Breast epithelium (tissue), 4 donors: ENCODE results near the gene DBH. TPM values are rescaled to one million over a fixed set of nuclear protein-coding genes. Genes with fewer than 3 reads are reported as not detected.

Experiments used
- DNase-seq, 2 donors: peaks; one replicate each; pipeline ENCODE4 v3.0.0-alpha.2; 2019; ENCODE audit warnings: low spot score in 2 of 2
- H3K27ac ChIP-seq, 2 donors: fragments of 200-600 bp; sonication (generic) in 1 of 2; one replicate each; pipeline ENCODE4 v1.5.1; 2016 to 2019; ENCODE audit warnings: mild to moderate bottlenecking in 1 of 2
- H3K27me3 ChIP-seq, 2 donors: fragments of 200-600 bp; sonication (generic) in 1 of 2; one replicate each; pipeline versions ENCODE4 v1.5.1 to v1.6.0; 2017 to 2019; ENCODE audit warnings: control low read depth in 1 of 2, mild to moderate bottlenecking in 1 of 2
- H3K36me3 ChIP-seq: fragments of 200-600 bp; one replicate; pipeline ENCODE4 v1.5.1; 2019
- H3K4me1 ChIP-seq, 2 donors: fragments of 200-600 bp; sonication (generic); one replicate each; pipeline ENCODE4 v1.5.1; 2016 to 2019; ENCODE audit warnings: control low read depth in 1 of 2
- H3K4me3 ChIP-seq, 3 donors: fragments of 200-600 bp; sonication (generic); 1 replicate in 2 of 3; 2 replicates in 1 of 3; pipeline ENCODE4 v1.5.1; 2016 to 2019; ENCODE audit warnings: mild to moderate bottlenecking in 3 of 3, moderate library complexity in 2 of 3
- H3K9me3 ChIP-seq, 2 donors: fragments of 200-600 bp; sonication (generic) in 1 of 2; one replicate each; pipeline ENCODE4 v1.5.1; 2016 to 2019; ENCODE audit warnings: control low read depth in 1 of 2
- POLR2A ChIP-seq: fragments of 450-650 bp; IDR thresholded peaks from one replicate; pipeline ENCODE4 v1.6.1; 2016; ENCODE audit warnings: antibody characterized with exemption, mild to moderate bottlenecking, moderate library complexity
- POLR2AphosphoS5 ChIP-seq, 3 donors: sonication (generic); formaldehyde crosslinking; IDR thresholded peaks; one replicate each; pipeline ENCODE4 v1.6.1; 2017; ENCODE audit warnings: antibody characterized with exemption in 3 of 3
- intact Hi-C: fragments of 100-400 bp; cut with DNase I; formaldehyde crosslinking; loops from one replicate; pipeline ENCODE4 v1.15.1; 2023; ENCODE audit warnings: low total_unique reads
- total RNA-seq, 3 donors: library from RNA; depleted of rRNA; stranded (reverse); fragments of >200 nt; gene quantifications; one replicate each; pipeline ENCODE4 v1.1.0, GENCODE V29; 2016
- TF ChIP-seq, protein P1 (sequence below), 3 donors: fragments of 450-650 bp; IDR thresholded peaks; one replicate each; pipeline ENCODE4 v1.5.1; 2016 to 2017; ENCODE audit warnings: antibody characterized with exemption in 3 of 3, mild to moderate bottlenecking in 3 of 3, moderate library complexity in 3 of 3

The DBH gene
- total RNA-seq, 3 donors from 2014 or later, result not detected

DNA sequence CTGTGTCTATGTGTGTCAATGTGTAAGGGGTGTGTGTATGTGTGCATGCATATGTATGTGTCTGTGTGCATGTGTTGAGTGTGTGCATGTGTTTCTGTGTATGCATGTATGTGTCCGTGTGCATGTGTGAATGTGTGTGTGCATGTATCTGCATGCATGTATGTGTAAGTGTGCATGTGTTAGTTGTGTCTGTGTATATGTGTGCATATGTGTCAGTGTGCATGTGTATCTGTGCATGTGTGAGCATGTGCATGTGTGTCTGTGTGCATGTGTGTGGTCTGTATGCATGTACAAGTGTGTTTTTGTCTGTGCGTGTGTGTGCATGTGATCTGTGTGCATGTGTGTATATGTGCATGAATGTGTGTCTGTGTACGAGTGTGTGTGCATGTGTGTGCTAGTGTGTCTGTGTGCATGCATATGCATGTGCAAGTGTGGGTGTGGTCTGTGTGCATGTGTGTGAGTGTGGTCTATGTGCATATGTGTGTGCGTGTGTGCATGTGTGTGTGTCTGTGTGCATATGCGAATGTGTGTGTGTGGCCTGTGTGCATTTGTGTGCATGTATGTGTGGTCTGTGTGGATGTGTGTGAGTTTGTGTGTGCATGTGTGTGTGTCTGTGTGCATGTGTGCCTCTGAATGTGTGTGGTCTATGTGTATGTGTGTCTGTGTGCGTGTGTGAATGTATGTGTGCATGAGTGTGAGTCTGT, 36.5 kb upstream of the DBH start:
- DNase-seq, result no peak
- Histone ChIP-seq H3K36me3 (no peaks in the 10 kb centered on the region), H3K27me3 (peaks cover 0 to 34% of the 10 kb centered on the region in 2 donors), H3K4me1 (no peaks in the 10 kb centered on the region), H3K9me3 (peaks cover 23 to 29% of the 10 kb centered on the region in 2 donors), H3K27ac (no peak overlapping the region), H3K4me3 (no peak overlapping the region)
- TF ChIP-seq POLR2AphosphoS5 (IDR thresholded peaks at IDR 0.05) (no peak), POLR2A (no peak)
- TF ChIP-seq, protein P1, sequence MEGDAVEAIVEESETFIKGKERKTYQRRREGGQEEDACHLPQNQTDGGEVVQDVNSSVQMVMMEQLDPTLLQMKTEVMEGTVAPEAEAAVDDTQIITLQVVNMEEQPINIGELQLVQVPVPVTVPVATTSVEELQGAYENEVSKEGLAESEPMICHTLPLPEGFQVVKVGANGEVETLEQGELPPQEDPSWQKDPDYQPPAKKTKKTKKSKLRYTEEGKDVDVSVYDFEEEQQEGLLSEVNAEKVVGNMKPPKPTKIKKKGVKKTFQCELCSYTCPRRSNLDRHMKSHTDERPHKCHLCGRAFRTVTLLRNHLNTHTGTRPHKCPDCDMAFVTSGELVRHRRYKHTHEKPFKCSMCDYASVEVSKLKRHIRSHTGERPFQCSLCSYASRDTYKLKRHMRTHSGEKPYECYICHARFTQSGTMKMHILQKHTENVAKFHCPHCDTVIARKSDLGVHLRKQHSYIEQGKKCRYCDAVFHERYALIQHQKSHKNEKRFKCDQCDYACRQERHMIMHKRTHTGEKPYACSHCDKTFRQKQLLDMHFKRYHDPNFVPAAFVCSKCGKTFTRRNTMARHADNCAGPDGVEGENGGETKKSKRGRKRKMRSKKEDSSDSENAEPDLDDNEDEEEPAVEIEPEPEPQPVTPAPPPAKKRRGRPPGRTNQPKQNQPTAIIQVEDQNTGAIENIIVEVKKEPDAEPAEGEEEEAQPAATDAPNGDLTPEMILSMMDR (IDR thresholded peaks at IDR 0.05), result no peak
- intact Hi-C loops, result loop anchor here (2.0 kb wide), 1 partner anchor 55 kb away; no protein-coding TSS in a partner anchor

DNA sequence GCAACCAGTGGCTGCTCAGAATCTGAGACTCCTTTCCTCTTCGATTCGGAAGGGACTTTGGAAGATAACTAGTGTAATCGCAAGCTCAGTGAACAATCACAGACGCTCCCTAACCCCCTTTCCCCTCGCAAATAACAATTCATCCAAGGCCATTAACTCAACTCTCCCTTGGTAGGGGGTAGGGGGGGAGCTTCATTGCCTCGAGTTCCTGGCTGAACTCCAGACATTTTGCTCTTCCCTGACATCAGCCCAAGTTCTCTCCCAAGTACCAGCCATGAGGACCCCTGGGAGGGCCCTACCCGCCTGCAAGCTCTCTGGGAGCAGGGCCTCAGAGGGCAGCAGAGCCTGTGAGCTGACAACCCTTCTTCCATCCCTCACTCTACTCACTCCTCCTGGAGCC, 35.4 kb upstream of the DBH start:
- DNase-seq, result no peak
- Histone ChIP-seq H3K27ac (no peak overlapping the region), H3K27me3 (peaks cover 0 to 41% of the 10 kb centered on the region in 2 donors), H3K4me1 (no peaks in the 10 kb centered on the region), H3K36me3 (no peaks in the 10 kb centered on the region), H3K4me3 (no peak overlapping the region), H3K9me3 (peaks cover 23 to 29% of the 10 kb centered on the region in 2 donors)
- TF ChIP-seq POLR2A, result no peak
- TF ChIP-seq, protein P1 (IDR thresholded peaks at IDR 0.05), result no peak
- no peak for TF ChIP-seq POLR2AphosphoS5 (IDR thresholded peaks at IDR 0.05)
- intact Hi-C loops, result no loop called here

DNA sequence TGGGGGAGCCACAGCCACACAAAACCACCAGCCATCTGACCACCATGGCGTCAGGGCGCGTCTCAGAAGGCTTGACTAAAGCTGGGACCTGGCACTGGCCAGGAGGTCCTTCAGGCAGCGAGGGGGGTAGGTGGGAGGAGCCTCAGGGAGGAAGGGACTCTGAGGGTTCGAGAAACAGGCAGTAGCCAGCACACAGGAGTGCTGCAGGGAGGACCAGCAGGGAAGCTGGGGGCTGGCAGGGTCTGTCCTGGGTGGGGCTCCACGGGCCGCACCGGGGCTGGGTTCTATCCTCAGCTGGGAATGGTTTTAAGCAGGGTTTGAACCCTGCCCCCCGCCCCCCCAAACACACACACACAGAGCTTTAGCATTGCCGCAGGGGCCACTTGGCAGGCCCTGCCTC, 34.4 kb upstream of the DBH start:
- peaks cover 18 to 24% of the 10 kb centered on the region in 2 donors for H3K9me3 ChIP-seq
- H3K27me3 ChIP-seq, result peaks cover 0 to 48% of the 10 kb centered on the region in 2 donors
- H3K36me3 ChIP-seq, result no peaks in the 10 kb centered on the region
- H3K27ac ChIP-seq, result no peak overlapping the region
- H3K4me1 ChIP-seq, result no peaks in the 10 kb centered on the region
- intact Hi-C loops, result no loop called here
- TF ChIP-seq POLR2A, result no peak
- TF ChIP-seq, protein P1 (IDR thresholded peaks at IDR 0.05), result no peak
- TF ChIP-seq POLR2AphosphoS5 (IDR thresholded peaks at IDR 0.05), result no peak
- no peak for DNase-seq
- H3K4me3 ChIP-seq, result no peak overlapping the region

DNA sequence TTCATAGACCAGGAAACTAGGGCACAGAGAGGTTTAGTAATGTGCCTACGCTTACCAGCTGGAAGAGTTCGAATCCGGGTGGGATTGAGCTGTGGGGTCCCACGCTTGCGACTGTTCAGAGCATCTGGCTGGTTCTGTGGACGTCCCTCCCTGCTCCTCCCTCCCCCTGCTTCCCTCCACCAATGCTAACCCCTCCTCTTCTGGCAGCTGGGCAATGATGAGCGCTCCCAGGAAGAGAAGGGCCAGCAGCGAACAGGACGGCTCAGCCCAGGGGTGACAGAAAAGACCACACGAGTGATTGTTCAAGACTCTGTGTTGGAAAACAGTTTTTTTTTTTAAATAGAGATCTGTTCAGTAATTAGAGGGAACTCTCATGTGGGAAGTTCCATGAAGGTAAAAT, 33.9 kb upstream of the DBH start:
- H3K27ac ChIP-seq, result no peak overlapping the region
- intact Hi-C loops, result no loop called here
- TF ChIP-seq POLR2A (no peak), POLR2AphosphoS5 (IDR thresholded peaks at IDR 0.05) (no peak)
- TF ChIP-seq, protein P1 (IDR thresholded peaks at IDR 0.05), result no peak
- H3K4me1 ChIP-seq, result no peaks in the 10 kb centered on the region
- DNase-seq, result no peak
- H3K4me3 ChIP-seq, result no peak overlapping the region
- no peaks in the 10 kb centered on the region for H3K36me3 ChIP-seq
- peaks cover 0 to 53% of the 10 kb centered on the region in 2 donors for H3K27me3 ChIP-seq
- peaks cover 13 to 19% of the 10 kb centered on the region in 2 donors for H3K9me3 ChIP-seq

- H3K27me3 ChIP-seq, result peaks cover 0 to 63% of the 10 kb centered on the region in 2 donors
Observed at GRCh38 chr9:133603135-133603927, 32.8 kb upstream of the DBH start.

More at GRCh38 chr9:133603135-133603927, 32.8 kb upstream of the DBH start:
- Histone ChIP-seq H3K4me1 (no peaks in the 10 kb centered on the region), H3K4me3 (no peak overlapping the region), H3K36me3 (no peaks in the 10 kb centered on the region), H3K9me3 (peaks cover 2 to 9% of the 10 kb centered on the region in 2 donors), H3K27ac (no peak overlapping the region)
- DNase-seq, result no peak
- no peak for TF ChIP-seq POLR2AphosphoS5 (IDR thresholded peaks at IDR 0.05)
- TF ChIP-seq POLR2A, result no peak
- TF ChIP-seq, protein P1 (IDR thresholded peaks at IDR 0.05), result no peak
- intact Hi-C loops, result no loop called here
